Activated gamma-delta T cell treated with anti-CD3 and anti-CD28 coated beads, Interleukin-2, amount 50 U/mL, for 16 hours (primary cell): ENCODE data around the gene MYL9.

Experiments
- DNase-seq: peaks from one replicate; pipeline ENCODE4 v3.0.0-alpha.2; 2020; ENCODE audit warnings: low read depth

Gene MYL9

DNA sequence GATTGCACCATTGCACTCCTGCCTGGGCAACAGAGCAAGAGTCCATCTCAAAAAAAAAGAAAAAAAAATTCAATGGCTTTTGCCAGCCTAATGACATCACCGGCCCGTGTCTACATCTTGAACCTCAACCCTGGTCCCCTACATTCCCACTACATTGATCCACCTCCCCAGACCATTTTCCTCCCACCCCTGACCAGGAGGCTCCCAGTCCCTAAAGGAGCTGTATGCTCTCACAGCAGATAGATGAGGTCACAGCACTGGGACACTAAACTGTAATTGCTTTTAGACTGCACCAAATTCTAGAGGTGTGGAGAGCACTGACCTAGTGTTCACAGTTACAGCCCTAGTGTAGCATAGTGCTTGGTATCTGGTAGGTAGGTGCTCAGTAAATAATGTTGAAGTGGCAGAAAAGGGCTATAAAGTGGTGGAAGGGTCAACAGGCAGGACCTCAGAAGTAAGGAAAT is 42.7 kb downstream of the MYL9 start:
- no peak for DNase-seq

DNA sequence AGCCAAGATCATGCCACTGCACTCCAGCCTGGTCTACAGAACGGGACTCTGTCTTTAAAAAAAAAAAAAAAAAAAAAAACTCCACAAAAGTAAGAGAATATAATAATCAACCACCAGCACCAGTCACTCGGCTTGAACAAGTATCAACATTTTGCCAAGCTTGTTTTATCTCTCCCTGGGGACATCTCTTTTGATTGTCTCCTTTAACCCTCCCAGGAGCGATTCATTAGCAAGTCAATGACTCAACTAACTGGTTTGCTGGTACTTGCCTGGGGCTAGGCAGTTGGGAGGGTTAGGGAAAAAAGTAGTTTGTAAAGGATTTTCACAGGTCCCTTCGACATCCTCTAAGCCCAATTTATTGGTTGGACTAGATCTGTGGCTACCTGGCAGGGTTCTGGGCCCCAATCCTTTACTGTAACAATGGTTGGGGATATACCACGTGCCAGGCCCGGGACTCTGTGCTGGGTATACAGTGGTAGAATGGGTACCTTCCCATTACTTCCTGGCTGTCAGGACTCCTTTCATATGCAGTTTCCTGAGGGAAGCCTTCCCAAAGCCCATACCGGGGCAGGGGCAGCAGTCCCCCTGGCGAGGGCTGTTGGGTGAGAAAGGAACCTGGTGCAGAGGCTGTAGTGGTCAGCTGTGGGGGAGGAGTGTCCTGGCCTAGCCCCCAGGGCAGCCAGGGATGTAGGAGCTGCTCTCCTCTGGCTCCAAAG is 44.2 kb downstream of the MYL9 start:
- no peak for DNase-seq

GRCh38 chr20:36587388-36588070 is 46.2 kb downstream of the MYL9 start:
- no peak for DNase-seq

GRCh38 chr20:36591281-36591680 is 50.0 kb downstream of the MYL9 start:
- no peak for DNase-seq

- peak; percentile 33 for DNase-seq
Observed at GRCh38 chr20:36591854-36592641, 50.7 kb downstream of the MYL9 start.

- DNase-seq = no peak
Observed at GRCh38 chr20:36593347-36593929, 52.1 kb downstream of the MYL9 start.

GRCh38 chr20:36599912-36600345 is 58.6 kb downstream of the MYL9 start:
- no peak for DNase-seq
